Neural progenitor cell (in vitro differentiated cells): Measurements from ENCODE around the gene KRT9.

ENCODE experiments used
- EZH2 ChIP-seq: fragments of 200-600 bp; sonication (generic); IDR thresholded peaks from 2 replicates; pipeline ENCODE4 v1.6.1; 2017; ENCODE audit warnings: antibody characterized with exemption, mild to moderate bottlenecking, moderate library complexity
- EZH2phosphoT487 ChIP-seq: fragments of 200-600 bp; sonication (generic); IDR thresholded peaks from 2 replicates; pipeline ENCODE4 v1.6.1; 2017; ENCODE audit warnings: antibody characterized with exemption
- TF ChIP-seq, protein P1 (sequence below): fragments of 200-600 bp; sonication (generic); IDR thresholded peaks from 2 replicates; pipeline ENCODE4 v1.5.1; 2017; ENCODE audit warnings: antibody characterized with exemption, mild to moderate bottlenecking

DNA sequence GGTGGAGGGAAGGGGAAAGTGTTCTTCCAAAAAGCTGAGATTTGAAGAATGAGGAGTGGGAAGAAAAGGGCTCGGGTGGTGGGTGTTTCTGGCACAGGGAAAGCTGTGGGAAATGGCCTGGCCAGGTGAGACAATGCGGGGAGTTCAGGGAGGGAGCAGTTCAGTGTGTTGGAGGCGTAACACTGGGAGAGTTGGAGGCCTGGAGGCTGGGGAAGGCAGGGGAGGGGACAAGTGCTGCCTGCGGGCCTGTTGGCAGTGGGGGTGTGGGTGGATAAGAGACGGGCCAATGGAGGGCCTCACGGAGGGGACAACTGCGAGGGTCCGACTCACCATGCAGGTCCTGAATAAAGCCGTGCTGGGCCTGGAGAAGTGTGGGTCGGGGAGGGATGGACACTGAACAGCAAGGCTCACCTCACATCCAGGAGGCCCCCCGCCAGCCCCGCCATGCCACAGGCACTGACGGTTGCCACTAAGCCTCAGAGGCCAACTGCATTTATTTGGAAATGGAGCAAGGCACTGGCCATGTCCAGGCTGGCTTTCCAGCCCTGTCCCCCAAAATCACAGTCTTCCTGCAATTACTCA lies 25.9 kb downstream of the KRT9 start:
- TF ChIP-seq EZH2 = no peak
- TF ChIP-seq, protein P1, sequence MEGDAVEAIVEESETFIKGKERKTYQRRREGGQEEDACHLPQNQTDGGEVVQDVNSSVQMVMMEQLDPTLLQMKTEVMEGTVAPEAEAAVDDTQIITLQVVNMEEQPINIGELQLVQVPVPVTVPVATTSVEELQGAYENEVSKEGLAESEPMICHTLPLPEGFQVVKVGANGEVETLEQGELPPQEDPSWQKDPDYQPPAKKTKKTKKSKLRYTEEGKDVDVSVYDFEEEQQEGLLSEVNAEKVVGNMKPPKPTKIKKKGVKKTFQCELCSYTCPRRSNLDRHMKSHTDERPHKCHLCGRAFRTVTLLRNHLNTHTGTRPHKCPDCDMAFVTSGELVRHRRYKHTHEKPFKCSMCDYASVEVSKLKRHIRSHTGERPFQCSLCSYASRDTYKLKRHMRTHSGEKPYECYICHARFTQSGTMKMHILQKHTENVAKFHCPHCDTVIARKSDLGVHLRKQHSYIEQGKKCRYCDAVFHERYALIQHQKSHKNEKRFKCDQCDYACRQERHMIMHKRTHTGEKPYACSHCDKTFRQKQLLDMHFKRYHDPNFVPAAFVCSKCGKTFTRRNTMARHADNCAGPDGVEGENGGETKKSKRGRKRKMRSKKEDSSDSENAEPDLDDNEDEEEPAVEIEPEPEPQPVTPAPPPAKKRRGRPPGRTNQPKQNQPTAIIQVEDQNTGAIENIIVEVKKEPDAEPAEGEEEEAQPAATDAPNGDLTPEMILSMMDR = no peak
- no peak for TF ChIP-seq EZH2phosphoT487
